Activated CD4-positive, alpha-beta T cell treated with anti-CD3 and anti-CD28 coated beads, Interleukin-2, amount 50 U/mL, for 24 hours (primary cell): ENCODE data around the gene POLD2.

Experiments
- DNase-seq, 2 donors: peaks; one replicate each; pipeline ENCODE4 v3.0.0-alpha.2; 2020; ENCODE audit warnings: low read depth in 1 of 2, low spot score in 1 of 2

POLD2 gene

GRCh38 chr7:44152971-44153947, 29.9 kb upstream of the POLD2 start:
- DNase-seq: no peak

DNA sequence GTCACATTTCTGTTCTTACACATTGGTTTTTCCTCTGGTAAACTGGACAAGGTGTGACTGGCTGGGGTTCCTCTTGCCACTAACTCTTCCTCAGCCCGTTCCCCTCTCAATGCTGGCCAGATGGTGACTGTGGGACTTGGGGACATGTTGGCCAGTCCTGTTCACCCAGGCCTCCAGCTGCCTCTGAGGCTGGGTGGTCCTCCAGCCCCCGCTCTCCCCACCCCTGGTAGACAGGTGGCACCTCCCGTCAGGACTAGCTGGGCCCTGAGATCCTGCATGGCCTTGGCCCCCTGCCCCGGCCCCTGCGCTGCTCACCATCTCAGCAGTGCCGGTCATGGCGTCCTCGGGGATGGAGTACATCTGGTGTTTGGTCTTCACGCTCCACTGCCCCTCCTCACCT, 28.6 kb upstream of the POLD2 start:
- no peak for DNase-seq

GRCh38 chr7:44150966-44151941, 27.9 kb upstream of the POLD2 start:
- DNase-seq: no peak

DNA sequence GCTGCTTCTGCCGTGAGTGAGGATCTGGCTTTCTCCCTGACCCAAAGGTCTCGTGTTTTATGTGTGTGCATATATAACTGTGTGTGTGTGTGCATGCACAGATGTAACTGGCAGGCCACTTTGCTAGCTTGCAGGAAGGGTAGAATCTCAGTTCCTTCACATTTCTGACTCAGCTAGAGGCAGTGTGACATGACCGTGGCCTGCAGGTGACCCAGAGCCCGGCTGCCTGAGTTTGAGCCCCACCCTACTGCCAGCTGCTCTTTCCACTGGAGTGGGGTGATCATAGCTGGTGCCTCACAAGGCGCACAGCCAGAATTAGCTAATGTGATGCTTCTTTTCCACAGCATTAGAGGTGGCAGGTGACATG, 27.1 kb upstream of the POLD2 start:
- DNase-seq: no peak

DNA sequence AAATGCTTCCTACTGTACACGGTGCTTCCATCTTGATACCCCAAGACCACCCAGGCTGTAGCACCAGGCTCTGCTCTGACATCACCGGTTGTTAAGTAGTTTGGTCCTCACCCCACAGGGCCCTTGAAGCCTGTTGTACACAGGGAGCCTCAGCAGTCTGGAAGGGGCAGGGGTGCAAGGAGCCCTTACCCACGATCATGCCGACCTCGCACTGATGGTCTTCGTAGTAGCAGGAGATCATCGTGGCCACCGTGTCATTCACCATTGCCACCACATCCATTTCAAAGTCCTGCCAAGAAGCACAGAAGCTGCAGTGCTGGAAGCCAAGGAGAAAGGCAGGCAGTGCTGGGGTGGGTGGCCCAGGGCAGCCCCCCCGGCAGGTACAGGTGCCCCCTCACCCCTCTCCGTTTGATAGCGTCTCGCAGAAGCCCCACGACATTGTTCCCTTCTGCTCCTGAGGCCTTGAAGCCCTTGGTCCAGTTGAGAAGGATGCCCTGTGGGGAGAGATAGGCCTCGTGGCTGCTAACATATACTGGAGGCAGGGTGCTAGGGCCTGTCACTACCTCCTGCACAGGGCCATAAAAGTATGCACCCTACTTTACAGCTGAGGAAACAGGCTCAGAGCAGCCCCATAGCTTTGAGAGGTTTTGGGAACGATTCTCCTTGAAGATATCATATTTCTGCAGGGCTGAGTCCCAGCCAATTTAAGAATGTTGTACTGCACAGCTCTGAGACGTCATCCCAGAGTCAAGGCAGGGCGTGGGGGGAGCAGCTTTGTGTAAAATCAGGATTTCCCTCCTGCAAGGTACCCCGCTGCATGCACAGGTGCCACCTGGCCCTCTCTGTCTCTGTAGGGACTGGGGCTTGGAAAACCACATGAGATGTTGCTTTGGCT, 26.5 kb upstream of the POLD2 start:
- no peak for DNase-seq

DNA sequence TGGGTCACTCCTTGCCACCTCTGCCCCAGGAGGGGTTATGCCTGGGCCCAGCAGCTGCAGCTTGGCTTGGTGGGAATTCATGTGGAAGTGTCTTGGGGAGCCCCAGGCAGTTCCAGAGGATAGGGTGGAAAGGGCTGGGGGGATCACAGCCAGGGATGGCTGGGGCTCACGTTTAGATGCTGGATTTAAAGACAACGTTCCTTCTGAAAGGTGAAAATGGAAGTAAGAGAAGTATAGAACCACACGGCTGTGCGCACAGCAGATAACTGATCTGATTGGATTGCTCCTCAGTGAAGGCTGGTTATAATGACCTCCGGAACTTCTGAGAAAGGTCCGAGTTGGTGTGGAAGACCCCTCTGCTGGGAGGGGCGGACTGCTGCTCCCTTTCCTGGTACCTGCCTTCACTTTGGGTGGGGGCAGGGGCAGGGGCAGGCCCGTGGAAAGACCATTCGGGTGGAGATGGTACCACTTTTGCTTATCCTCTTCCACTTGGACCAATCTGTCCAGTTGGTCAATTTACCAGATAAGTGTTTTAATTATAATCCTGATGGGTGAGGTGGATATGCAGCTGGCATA, 25.7 kb upstream of the POLD2 start:
- DNase-seq: no peak

DNA sequence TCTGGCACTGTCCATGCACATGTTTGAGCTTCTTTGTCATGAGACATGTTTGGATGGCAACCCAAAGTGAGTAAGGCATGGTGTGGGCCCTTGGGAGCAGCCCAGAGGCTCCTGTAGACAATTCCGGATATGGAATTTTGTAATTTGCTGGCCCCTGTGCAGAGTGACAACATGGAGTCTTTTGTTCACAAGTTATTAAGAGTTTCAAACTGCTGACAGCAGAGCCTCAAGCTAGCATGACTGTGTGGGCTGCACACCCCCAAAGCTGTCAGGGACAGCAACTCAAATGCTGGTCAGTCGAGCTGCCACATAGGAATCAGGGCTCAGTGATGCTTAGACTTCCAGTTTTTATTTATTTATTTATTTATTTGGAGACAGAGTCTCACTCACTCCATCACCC, 24.8 kb upstream of the POLD2 start:
- no peak for DNase-seq

- DNase-seq: no peak
Observed at GRCh38 chr7:44147026-44147991, 24.0 kb upstream of the POLD2 start.

DNA sequence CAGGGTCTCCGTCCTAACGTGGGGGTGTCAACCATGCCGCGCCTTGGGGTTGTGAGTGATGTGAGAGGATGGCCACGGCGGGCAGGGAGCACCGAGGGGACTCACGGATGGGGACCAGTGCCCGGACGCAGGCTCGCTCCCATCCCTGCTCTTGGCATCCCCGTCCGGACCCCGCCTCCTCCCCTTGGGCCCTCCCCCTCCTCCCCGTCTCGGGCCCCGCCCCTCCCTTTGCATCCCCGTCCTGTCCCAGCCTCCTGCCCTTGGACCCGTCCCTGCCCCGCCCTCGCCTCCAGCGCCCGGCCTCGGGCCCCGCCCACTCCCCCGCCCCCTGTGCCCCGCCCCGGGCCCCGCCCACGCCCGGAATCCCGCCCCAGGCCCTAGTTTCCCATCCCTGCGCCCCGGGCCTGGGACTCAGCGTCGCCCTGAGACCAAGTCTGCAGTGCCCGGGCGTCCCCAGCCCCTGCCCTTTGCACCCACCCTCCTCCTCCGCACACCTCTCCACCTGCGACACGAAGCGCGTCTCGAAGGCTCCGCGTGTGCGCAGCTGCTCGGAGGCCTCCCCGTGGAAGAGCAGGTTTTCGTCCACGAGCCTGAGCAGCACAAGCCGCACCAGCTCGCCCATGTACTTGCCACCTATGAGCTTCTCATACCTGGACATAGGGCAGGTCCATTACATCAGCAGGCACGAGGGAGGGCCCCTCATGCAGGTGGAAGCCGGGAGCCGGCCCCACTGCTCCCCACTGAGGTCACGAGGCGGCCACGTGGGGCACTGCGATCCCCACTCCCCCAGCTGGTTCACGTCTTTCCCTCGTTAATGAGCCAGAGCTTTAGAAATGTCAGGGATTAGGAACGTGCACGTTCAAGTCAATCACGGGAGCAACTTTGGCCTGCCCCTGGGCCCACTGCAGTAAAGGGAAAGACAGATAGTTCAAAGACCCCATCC, 22.9 kb upstream of the POLD2 start:
- DNase-seq: peak; percentile 16 to 31

- DNase-seq: peak; percentile 14 to 24
Observed at GRCh38 chr7:44145479-44145968, 22.2 kb upstream of the POLD2 start.

DNA sequence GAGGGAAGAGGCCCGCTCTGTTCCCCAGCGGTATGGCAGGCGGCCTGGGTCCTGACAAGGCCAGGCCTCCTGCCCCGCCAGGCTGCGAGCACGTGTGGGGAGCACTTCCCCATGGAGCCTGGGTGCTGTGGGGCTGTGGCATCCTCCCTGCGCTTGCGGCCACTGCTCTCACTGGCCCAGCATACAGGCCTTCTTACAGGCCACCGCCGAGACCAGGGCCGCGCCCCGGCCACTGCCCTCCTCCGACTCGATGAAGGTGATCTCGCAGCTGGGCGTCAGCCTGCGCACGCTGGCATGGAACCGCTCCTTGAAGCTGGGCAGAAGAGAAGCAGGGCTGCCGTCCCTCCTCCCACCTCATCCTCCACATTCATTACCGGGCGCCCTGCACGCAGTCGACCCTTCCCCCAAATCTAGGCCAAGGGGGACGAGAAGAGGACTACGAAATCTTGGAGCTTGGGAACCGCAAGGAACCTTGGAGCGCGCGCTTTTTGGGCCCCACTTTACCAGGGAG, 21.7 kb upstream of the POLD2 start:
- no peak for DNase-seq

DNA sequence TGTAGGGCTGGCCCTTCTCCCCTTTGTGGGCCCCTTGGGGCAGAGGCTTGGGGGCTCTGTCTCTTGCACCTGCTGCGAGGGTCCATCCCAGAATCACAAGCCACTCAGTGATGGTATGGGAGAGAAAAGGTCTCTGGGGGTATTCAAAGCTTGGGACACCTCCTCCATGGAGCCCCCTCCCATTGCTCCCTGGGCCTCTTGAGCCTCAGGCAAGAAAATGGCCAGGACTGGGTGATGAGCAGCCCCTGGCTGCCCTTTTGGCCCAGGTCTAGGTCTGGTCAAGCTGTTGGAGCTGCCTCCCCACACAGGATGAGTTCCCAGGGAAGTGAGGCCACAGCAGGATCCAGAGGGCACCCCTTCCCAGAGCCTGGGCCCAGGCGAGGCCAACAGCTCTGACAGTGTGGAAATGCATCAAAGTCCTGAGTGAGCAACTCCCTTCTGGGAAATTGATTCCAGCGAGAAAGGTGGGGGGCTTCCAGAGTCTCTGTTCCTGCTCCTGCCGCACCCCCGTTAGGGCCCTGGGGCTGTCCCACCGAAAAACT, 21.1 kb upstream of the POLD2 start:
- DNase-seq: no peak

GRCh38 chr7:44143646-44144250, 20.4 kb upstream of the POLD2 start:
- no peak for DNase-seq

DNA sequence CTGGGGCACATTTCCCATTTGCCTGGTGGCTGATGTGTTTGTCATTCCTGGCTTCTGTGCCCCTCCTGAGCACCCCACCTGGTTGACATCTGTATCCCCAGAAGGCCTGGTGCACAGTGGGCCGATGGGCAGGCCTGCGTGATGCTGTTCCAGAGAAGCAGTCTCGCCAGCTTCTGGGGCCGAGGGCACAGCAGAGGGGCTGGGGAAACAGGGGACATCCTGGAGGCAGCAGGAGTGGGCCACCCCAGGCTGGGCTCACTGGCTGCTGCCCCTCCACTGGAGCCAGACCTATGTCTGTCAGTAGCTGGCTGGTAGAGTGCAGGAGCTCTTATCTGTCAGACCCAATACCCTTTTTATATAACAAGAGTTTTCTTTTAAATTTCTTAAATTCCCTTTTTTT, 18.7 kb upstream of the POLD2 start:
- DNase-seq: no peak

DNA sequence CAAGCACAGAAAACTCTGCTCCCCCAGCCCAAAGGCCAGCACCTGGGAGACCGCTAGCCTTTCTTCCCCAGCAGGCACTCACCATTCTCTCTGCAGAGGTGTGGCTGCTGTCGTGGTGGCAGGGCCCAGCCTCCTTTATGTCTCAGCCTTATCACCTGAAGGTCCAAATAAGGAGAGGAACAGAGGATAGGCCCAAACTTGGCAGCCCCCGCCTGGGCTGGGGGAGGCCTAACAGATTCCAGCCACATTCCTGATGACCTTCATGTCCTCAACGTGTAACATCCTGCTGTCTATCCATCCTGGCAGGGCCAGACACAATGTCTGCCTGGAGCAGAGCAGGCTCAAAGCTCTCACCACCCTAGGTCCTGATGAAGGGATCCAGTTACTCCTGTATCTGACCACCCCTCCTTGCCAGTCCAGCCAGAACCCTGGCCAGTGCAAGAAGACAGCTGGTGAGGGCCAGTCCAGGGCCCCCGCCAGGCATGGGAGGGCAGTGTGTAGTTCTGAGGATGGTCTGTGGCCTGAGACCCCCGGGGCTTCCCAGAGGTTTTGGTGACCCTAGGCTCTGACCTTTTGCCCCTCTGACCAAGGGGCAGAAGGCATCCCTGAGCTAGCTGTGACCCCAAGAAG, 18.0 kb upstream of the POLD2 start, which contains the start of gene MYL7:
TSS of gene MYL7 (minus strand) at position 112 of the 630 bp plus-strand sequence. CDS start at position 85, 27 bp downstream.
- no peak for DNase-seq

GRCh38 chr7:44140341-44140740, 17.0 kb upstream of the POLD2 start:
- DNase-seq: no peak
